Gastroesophageal sphincter (tissue), 4 donors: ENCODE results near the gene NHLRC3. TPM values are rescaled to one million over a fixed set of nuclear protein-coding genes. Genes with fewer than 3 reads are reported as not detected.

Source experiments
- ATAC-seq: fragments of 150-250 bp; one replicate; pipeline ENCODE4 v1.9.1; 2016; ENCODE audit warnings: mild to moderate bottlenecking, moderate library complexity
- H3K27ac ChIP-seq, 4 donors: fragments of 200-600 bp; sonication (generic) in 3 of 4; 1 replicate in 3 of 4; 2 replicates in 1 of 4; pipeline ENCODE4 v1.5.1; 2016 to 2019
- H3K27me3 ChIP-seq: fragments of 200-600 bp; sonication (generic); one replicate; pipeline ENCODE4 v1.5.1; 2019
- H3K36me3 ChIP-seq, 2 donors: fragments of 200-600 bp; sonication (generic); one replicate each; pipeline ENCODE4 v1.5.1; 2019; ENCODE audit warnings: control low read depth in 1 of 2
- H3K4me1 ChIP-seq, 3 donors: fragments of 200-600 bp; sonication (generic); 1 replicate in 2 of 3; 2 replicates in 1 of 3; pipeline ENCODE4 v1.5.1; 2016 to 2019; ENCODE audit warnings: control low read depth in 2 of 3
- H3K4me3 ChIP-seq, 2 donors: fragments of 200-600 bp; sonication (generic); one replicate each; pipeline ENCODE4 v1.5.1; 2019; ENCODE audit warnings: mild to moderate bottlenecking in 1 of 2, moderate library complexity in 1 of 2
- H3K9me3 ChIP-seq, 3 donors: fragments of 200-600 bp; sonication (generic); one replicate each; pipeline ENCODE4 v1.5.1; 2017 to 2019; ENCODE audit warnings: control low read depth in 2 of 3
- CTCF ChIP-seq, 4 experiments: fragments of 200-600 bp in 2 of 4; fragments of 450-650 bp in 2 of 4; sonication (generic) in 1 of 4; IDR thresholded peaks; one replicate each; pipeline ENCODE4 v1.5.1; 2017 to 2019; ENCODE audit warnings: antibody characterized with exemption in 4 of 4, mild to moderate bottlenecking in 2 of 4, moderate library complexity in 2 of 4
- EP300 ChIP-seq: sonication (generic); formaldehyde crosslinking; IDR thresholded peaks from one replicate; pipeline ENCODE4 v1.6.1; 2017; ENCODE audit warnings: antibody characterized with exemption, mild to moderate bottlenecking
- POLR2A ChIP-seq, 2 donors: fragments of 450-650 bp; IDR thresholded peaks; one replicate each; pipeline ENCODE4 v1.6.1; 2017; ENCODE audit warnings: antibody characterized with exemption in 2 of 2, mild to moderate bottlenecking in 2 of 2, moderate library complexity in 1 of 2
- POLR2AphosphoS5 ChIP-seq: sonication (generic); formaldehyde crosslinking; IDR thresholded peaks from one replicate; pipeline ENCODE4 v1.6.1; 2017; ENCODE audit warnings: antibody characterized with exemption
- WGBS, 2 donors: methylation state at CpG; one replicate each; pipeline ENCODE4 v1.1.5; 2018; ENCODE audit warnings: low coverage in 1 of 2; 5-methylcytosine and 5-hydroxymethylcytosine counted together
- total RNA-seq, 4 donors: library from RNA; depleted of rRNA; stranded (reverse); fragments of >200 nt; gene quantifications; one replicate each; pipeline ENCODE4 v1.1.0, GENCODE V29; 2016

The NHLRC3 gene
- total RNA-seq, 4 donors from 2014 or later = 9.9 to 20.1 (median 14.5) TPM

DNA sequence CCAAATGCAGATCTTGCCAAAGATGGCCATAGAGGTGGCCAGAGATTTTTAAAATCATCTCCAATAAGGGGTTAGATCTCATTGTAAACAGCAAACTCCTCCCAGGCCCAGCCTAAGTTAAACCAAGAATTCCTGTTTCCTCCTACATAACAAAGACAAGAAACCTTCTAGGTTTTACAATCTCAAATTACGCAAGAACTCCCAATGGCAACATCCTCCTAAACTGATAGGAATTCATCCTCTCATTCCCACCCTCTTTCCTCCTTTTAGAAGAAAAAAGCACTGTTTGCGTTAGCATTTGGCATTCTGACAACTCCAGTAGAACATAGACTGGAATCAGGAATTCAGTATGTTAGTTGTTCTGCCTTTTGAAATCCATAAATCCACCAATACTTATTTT lies 14.9 kb upstream of the NHLRC3 start:
- Histone ChIP-seq H3K9me3 (no peaks in the 10 kb centered on the region), H3K27ac (no peak overlapping the region), H3K4me3 (no peak overlapping the region), H3K4me1 (no peaks in the 10 kb centered on the region), H3K36me3 (peaks cover 2 to 79% of the 10 kb centered on the region in 2 donors), H3K27me3 (no peaks in the 10 kb centered on the region)
- no peak for TF ChIP-seq POLR2A (IDR thresholded peaks at IDR 0.05)
- no peak for TF ChIP-seq EP300
- TF ChIP-seq CTCF (IDR thresholded peaks at IDR 0.05) = no peak
- TF ChIP-seq POLR2AphosphoS5 = no peak
- no peak for ATAC-seq
- 65 to 80% methylated on average over 2 of the region's 2 CpGs for WGBS, 2 donors

DNA sequence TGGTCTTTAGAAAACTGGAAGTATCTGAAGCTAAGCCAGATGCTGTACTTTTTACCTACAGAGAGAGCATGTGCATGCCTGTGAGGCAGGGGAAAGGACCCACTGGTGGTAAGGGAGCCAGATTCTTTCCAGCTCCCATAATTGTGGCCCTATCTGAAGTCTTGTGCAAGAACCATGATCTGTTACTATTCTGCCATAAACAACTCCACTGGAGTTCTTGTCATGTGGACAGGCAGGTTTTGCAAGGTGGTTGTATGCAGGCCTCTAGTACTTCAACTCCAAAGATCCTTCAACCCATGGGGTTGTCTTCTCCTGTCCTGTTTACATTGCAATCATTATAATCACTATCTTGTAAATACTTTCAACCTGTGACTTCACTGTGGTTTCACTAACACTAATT lies 14.5 kb upstream of the NHLRC3 start:
- H3K9me3 ChIP-seq = no peaks in the 10 kb centered on the region
- no peaks in the 10 kb centered on the region for H3K27me3 ChIP-seq
- TF ChIP-seq POLR2A (IDR thresholded peaks at IDR 0.05) = no peak
- TF ChIP-seq POLR2AphosphoS5 = no peak
- TF ChIP-seq CTCF (IDR thresholded peaks at IDR 0.05) = no peak
- no peak for TF ChIP-seq EP300
- H3K4me3 ChIP-seq = no peak overlapping the region
- no peaks in the 10 kb centered on the region for H3K4me1 ChIP-seq
- H3K27ac ChIP-seq = no peak overlapping the region
- H3K36me3 ChIP-seq = peaks cover 2 to 83% of the 10 kb centered on the region in 2 donors
- ATAC-seq = no peak

DNA sequence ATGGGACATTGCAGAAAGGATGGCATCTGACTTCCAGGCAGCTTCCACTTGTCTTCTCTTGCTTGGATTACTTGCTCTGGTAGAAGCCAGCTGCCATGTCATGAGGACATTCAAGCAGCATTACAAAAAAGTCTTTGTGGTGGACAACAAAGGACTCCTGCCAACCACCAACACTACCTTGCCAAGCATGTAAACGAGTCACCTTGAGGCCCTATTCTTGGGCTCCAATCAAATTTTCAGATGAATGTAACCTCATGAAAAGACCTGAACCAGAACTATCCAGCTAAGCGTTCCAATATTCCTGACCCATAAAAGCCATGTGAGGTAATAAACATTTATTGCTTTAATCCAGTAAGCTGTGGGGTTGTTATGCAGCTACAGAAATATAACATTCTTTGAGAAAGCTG lies 12.8 kb upstream of the NHLRC3 start:
- no peak for ATAC-seq
- Histone ChIP-seq H3K27ac (no peak overlapping the region), H3K36me3 (peaks cover 2 to 90% of the 10 kb centered on the region in 2 donors), H3K4me3 (no peak overlapping the region), H3K4me1 (no peaks in the 10 kb centered on the region), H3K9me3 (no peaks in the 10 kb centered on the region), H3K27me3 (no peaks in the 10 kb centered on the region)
- no peak for TF ChIP-seq POLR2A (IDR thresholded peaks at IDR 0.05)
- TF ChIP-seq CTCF (IDR thresholded peaks at IDR 0.05) = no peak
- no peak for TF ChIP-seq POLR2AphosphoS5
- no peak for TF ChIP-seq EP300
- 82 to 100% methylated on average over 1 to 2 of the region's 2 CpGs for WGBS, 2 donors

DNA sequence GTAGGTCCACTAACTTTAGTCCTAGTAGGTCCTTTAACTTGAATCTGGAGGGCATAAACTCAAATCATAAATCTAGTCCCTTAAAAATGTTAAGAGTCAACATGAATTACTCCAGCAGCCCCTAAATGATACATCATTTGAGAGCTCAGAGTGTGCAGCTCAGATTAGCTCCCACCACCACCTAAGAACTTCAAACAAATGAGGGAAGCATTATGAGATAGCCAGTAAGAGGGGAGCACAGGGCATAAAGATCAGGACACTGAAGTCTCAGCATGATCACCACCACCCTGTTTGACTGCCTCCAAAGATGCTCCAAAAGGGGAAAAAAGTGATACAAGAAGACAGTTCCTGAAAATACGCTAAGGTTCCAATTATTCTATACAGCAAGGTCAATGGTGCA lies 6.1 kb upstream of the NHLRC3 start:
- peaks cover 7 to 33% (median 15%) of the 10 kb centered on the region in 3 donors for H3K4me1 ChIP-seq
- TF ChIP-seq POLR2AphosphoS5 = no peak
- no peak for TF ChIP-seq CTCF (IDR thresholded peaks at IDR 0.05)
- no peak overlapping the region for H3K4me3 ChIP-seq
- no peak for ATAC-seq
- H3K27ac ChIP-seq = no peak overlapping the region
- peaks cover 0 to 28% of the 10 kb centered on the region in 2 donors for H3K36me3 ChIP-seq
- WGBS, 2 donors = 94 to 100% methylated on average over 1 of the region's 1 CpG
- no peaks in the 10 kb centered on the region for H3K27me3 ChIP-seq
- H3K9me3 ChIP-seq = no peaks in the 10 kb centered on the region

DNA sequence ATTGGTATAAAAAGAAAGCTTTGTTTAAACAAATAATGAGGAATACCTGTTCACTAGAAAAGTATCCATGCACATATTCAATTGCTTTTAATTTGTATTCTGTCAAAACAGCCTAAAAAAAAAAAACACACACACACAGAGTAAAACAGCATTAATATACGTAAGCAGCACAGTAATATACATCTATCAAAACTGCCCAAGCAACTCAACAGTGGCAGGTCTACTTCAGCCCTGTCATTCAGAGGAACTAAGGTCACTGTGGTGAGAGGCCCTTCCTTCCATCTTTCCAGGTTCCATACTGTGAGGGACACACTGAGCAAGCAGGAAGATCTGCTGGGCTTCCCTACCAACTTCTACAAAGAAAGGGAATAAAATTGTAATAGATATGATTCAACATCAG lies 4.2 kb upstream of the NHLRC3 start:
- Histone ChIP-seq H3K9me3 (no peaks in the 10 kb centered on the region), H3K27me3 (no peaks in the 10 kb centered on the region), H3K4me1 (peaks cover 7 to 39% (median 15%) of the 10 kb centered on the region in 3 donors), H3K4me3 (no peak overlapping the region), H3K36me3 (peaks cover 0 to 11% of the 10 kb centered on the region in 2 donors), H3K27ac (no peak overlapping the region)
- 44 to 82% methylated on average over 1 of the region's 1 CpG for WGBS, 2 donors
- TF ChIP-seq CTCF (IDR thresholded peaks at IDR 0.05) (no peak), POLR2A (IDR thresholded peaks at IDR 0.05) (no peak), EP300 (no peak), POLR2AphosphoS5 (no peak)
- no peak for ATAC-seq
